Trophoblast cell (in vitro differentiated cells and primary cell): ENCODE results near the gene CFAP100.

Experiments used
- DNase-seq, 2 donors: peaks; one replicate each; pipeline ENCODE4 v3.0.0-alpha.2; 2016
- H2AFZ ChIP-seq: 2 replicates; pipeline ENCODE4 v1.6.1; 2013; ENCODE audit warnings: low read length, moderate library complexity, mild to moderate bottlenecking; ENCODE audit not compliant: insufficient read depth, poor library complexity
- H2AK5ac ChIP-seq: 2 replicates; pipeline ENCODE4 v1.6.1; 2013; ENCODE audit warnings: mild to moderate bottlenecking, low read length
- H2BK120ac ChIP-seq: 2 replicates; pipeline ENCODE4 v1.6.1; 2013; ENCODE audit warnings: low read length, mild to moderate bottlenecking, moderate library complexity; ENCODE audit not compliant: insufficient read depth, poor library complexity
- H2BK12ac ChIP-seq: 2 replicates; pipeline ENCODE4 v1.6.1; 2013; ENCODE audit warnings: mild to moderate bottlenecking, low read length, moderate library complexity
- H2BK5ac ChIP-seq: 2 replicates; pipeline ENCODE4 v1.6.1; 2013; ENCODE audit warnings: low read length, low read depth, moderate library complexity, mild to moderate bottlenecking; ENCODE audit not compliant: poor library complexity
- H3K14ac ChIP-seq: 2 replicates; pipeline ENCODE4 v1.6.1; 2013; ENCODE audit warnings: mild to moderate bottlenecking, low read length
- H3K18ac ChIP-seq: 2 replicates; pipeline ENCODE4 v1.6.1; 2013; ENCODE audit warnings: mild to moderate bottlenecking, low read length
- H3K23ac ChIP-seq: 2 replicates; pipeline ENCODE4 v1.6.1; 2013; ENCODE audit warnings: low read length
- H3K27ac ChIP-seq: 2 replicates; pipeline ENCODE4 v1.5.1; 2013; ENCODE audit warnings: low read depth, mild to moderate bottlenecking, inconsistent platforms, low read length, moderate library complexity
- H3K27me3 ChIP-seq: 2 replicates; pipeline ENCODE4 v1.6.1; 2013; ENCODE audit warnings: inconsistent platforms, mild to moderate bottlenecking, low read length, moderate library complexity; ENCODE audit not compliant: insufficient read depth
- H3K36me3 ChIP-seq, 2 experiments: 1 replicate in 1 of 2; 2 replicates in 1 of 2; pipeline ENCODE4 v1.6.1; 2013; ENCODE audit warnings: low read length in 2 of 2, mild to moderate bottlenecking in 2 of 2, moderate library complexity in 1 of 2; ENCODE audit not compliant: insufficient read depth in 2 of 2, control insufficient read depth in 1 of 2
- H3K4ac ChIP-seq: 2 replicates; pipeline ENCODE4 v1.6.1; 2013; ENCODE audit warnings: low read depth, mild to moderate bottlenecking, low read length, moderate library complexity
- H3K4me1 ChIP-seq, 2 experiments: 1 replicate in 1 of 2; 2 replicates in 1 of 2; pipeline ENCODE4 v1.6.1; 2013; ENCODE audit warnings: low read length in 2 of 2, mild to moderate bottlenecking in 2 of 2, moderate library complexity in 1 of 2; ENCODE audit not compliant: insufficient read depth in 2 of 2, control insufficient read depth in 1 of 2
- H3K4me2 ChIP-seq: 2 replicates; pipeline ENCODE4 v1.6.1; 2013; ENCODE audit warnings: inconsistent platforms, mild to moderate bottlenecking, low read length, moderate library complexity
- H3K4me3 ChIP-seq: 2 replicates; pipeline ENCODE4 v1.5.1; 2013; ENCODE audit warnings: mild to moderate bottlenecking, low read depth, low read length, inconsistent platforms
- H3K79me1 ChIP-seq: one replicate; pipeline ENCODE4 v1.6.1; 2013; ENCODE audit warnings: low read length
- H3K79me2 ChIP-seq: 2 replicates; pipeline ENCODE4 v1.6.1; 2013; ENCODE audit warnings: low read length, mild to moderate bottlenecking; ENCODE audit not compliant: control insufficient read depth, insufficient read depth, poor library complexity
- H3K9ac ChIP-seq: 2 replicates; pipeline ENCODE4 v1.6.1; 2013; ENCODE audit warnings: mild to moderate bottlenecking, low read length
- H3K9me3 ChIP-seq: 2 replicates; pipeline ENCODE4 v1.6.1; 2013; ENCODE audit warnings: low read depth, mild to moderate bottlenecking, control low read depth, inconsistent platforms, low read length; ENCODE audit not compliant: insufficient read depth
- H4K12ac ChIP-seq: 2 replicates; pipeline ENCODE4 v1.6.1; 2013; ENCODE audit warnings: low read depth, mild to moderate bottlenecking, low read length, moderate library complexity
- H4K8ac ChIP-seq: 2 replicates; pipeline ENCODE4 v1.6.1; 2013; ENCODE audit warnings: low read depth, mild to moderate bottlenecking, low read length, moderate library complexity
- H4K91ac ChIP-seq: one replicate; pipeline ENCODE4 v1.6.1; 2013; ENCODE audit warnings: low read depth, mild to moderate bottlenecking, low read length, moderate library complexity
- WGBS: extraction: QIAGEN DNeasy Blood & Tissue Kit; methylation state at CpG from one replicate; pipeline ENCODE4 v1.1.7; 2013; ENCODE audit warnings: missing lambda C conversion rate; ENCODE audit not compliant: insufficient read length, insufficient coverage; ENCODE audit errors: extremely low coverage; 5-methylcytosine and 5-hydroxymethylcytosine counted together

Gene CFAP100

DNA sequence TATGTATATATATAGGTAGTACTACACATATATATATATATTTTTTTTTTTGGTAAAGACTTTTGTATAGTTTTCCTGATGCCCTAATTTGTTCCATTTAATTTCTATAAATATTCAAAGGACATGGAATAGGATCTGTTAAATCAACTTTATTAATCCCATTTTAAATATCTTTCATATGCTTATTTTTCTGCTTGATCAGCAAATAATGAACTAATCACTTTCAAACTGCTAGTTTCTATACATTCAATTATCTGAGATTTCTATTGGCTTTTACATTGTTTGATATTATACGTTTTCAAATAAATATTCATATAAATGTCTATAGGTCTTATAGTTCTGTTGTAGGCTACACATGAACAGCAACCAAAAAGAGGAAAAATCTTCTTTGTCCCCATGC, 59.3 kb downstream of the CFAP100 start:
- no peaks in the 10 kb centered on the region for H3K79me2 ChIP-seq
- no peak overlapping the region for H2BK12ac ChIP-seq
- no peak overlapping the region for H4K12ac ChIP-seq
- no peak overlapping the region for H3K4me3 ChIP-seq
- no peak overlapping the region for H3K4me2 ChIP-seq
- no peak overlapping the region for H3K14ac ChIP-seq
- H4K8ac ChIP-seq: no peak overlapping the region
- H3K23ac ChIP-seq: no peak overlapping the region
- no peak overlapping the region for H3K9ac ChIP-seq
- H3K27me3 ChIP-seq: no peaks in the 10 kb centered on the region
- H3K9me3 ChIP-seq: no peaks in the 10 kb centered on the region
- no peak overlapping the region for H2AK5ac ChIP-seq
- H3K4me1 ChIP-seq: no peaks in the 10 kb centered on the region
- no peak overlapping the region for H2AFZ ChIP-seq
- H3K79me1 ChIP-seq: no peaks in the 10 kb centered on the region
- WGBS: no CpG with 5 or more reads among the region's 1 CpG
- H2BK5ac ChIP-seq: no peak overlapping the region
- no peak for DNase-seq
- peaks cover 31 to 50% of the 10 kb centered on the region in 2 experiments for H3K36me3 ChIP-seq
- no peak overlapping the region for H2BK120ac ChIP-seq
- H4K91ac ChIP-seq: no peak overlapping the region
- H3K4ac ChIP-seq: no peak overlapping the region
- H3K18ac ChIP-seq: no peak overlapping the region
- H3K27ac ChIP-seq: no peak overlapping the region

DNA sequence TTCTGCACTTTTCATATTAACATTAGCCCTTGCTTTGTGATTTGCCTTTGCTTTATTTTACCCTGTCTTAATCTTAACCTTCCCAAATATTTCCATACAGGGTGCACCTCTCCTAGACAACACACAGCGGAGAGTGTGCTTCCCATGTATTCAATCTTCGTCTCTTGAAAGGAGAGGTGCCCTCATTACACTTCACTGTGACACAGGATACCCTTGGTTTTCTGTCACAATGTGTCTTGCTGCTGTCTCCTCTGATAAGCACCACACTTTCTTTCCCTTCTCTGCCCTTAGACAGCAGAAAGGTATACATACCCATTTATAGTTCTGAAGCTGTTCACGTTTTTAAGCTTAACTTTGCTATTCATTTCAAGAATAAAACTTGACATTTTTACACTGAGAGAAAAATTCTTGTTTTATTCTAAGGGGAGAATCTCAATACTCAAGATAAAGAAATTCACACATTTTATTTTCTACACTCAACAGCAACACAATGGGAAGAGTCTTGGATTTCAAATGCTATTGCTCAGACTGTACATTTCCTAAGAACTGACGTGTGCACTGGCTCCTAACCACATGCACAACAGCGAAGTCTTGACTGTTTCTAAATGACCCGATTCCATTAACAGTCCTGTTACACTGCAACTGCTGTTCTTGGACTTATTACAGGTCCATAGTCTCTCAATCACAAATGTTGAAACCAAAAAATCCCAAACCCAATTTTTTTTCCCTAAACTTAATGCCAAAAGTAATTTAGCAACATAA, 59.9 kb downstream of the CFAP100 start:
- no CpG with 5 or more reads among the region's 6 CpGs for whole genome bisulfite sequencing

DNA sequence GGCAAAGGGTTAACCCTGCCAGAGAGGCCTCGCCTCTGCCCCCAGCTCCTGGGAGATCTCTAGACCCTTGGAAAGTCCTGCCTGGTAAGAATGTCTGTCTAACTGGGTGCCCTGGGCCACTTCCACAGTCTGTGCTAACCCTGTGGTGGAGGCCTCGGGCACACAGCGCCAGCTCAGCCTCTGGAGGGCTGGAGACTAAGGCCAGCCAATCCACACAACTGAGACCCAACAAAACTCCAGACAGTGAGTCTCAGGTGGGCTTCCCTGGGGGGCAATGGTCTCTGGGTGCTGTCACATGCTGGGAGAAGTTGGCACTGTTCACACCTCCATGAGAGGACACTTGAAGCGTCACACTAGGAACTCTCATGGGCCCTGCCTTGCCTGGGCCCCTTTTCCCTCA, 61.5 kb downstream of the CFAP100 start:
- no peak overlapping the region for H2AK5ac ChIP-seq
- no peak overlapping the region for H3K4me2 ChIP-seq
- no peaks in the 10 kb centered on the region for H3K27me3 ChIP-seq
- no peak overlapping the region for H2AFZ ChIP-seq
- no peak overlapping the region for H3K4me3 ChIP-seq
- no peak overlapping the region for H4K12ac ChIP-seq
- no peaks in the 10 kb centered on the region for H3K9me3 ChIP-seq
- H3K9ac ChIP-seq: no peak overlapping the region
- WGBS: no CpG with 5 or more reads among the region's 4 CpGs
- peaks cover 33 to 51% of the 10 kb centered on the region in 2 experiments for H3K36me3 ChIP-seq
- H3K18ac ChIP-seq: peak overlapping the region; percentile 57
- no peak overlapping the region for H3K27ac ChIP-seq
- H2BK5ac ChIP-seq: no peak overlapping the region
- no peak overlapping the region for H2BK12ac ChIP-seq
- H4K8ac ChIP-seq: no peak overlapping the region
- no peak overlapping the region for H4K91ac ChIP-seq
- H3K4ac ChIP-seq: no peak overlapping the region
- H3K79me2 ChIP-seq: no peaks in the 10 kb centered on the region
- H3K14ac ChIP-seq: no peak overlapping the region
- H3K4me1 ChIP-seq: no peaks in the 10 kb centered on the region
- no peaks in the 10 kb centered on the region for H3K79me1 ChIP-seq
- DNase-seq: no peak
- H3K23ac ChIP-seq: no peak overlapping the region
- H2BK120ac ChIP-seq: no peak overlapping the region

More for the DNA sequence above, 59.9 kb downstream of the CFAP100 start:
- Histone ChIP-seq H3K14ac (no peak overlapping the region), H3K4me2 (no peak overlapping the region), H3K27ac (no peak overlapping the region), H4K91ac (no peak overlapping the region), H3K79me1 (no peaks in the 10 kb centered on the region), H2BK12ac (no peak overlapping the region), H3K27me3 (no peaks in the 10 kb centered on the region), H4K12ac (no peak overlapping the region), H3K36me3 (peaks cover 32 to 51% of the 10 kb centered on the region in 2 experiments), H2BK5ac (no peak overlapping the region), H2BK120ac (no peak overlapping the region), H3K23ac (no peak overlapping the region), H3K9me3 (no peaks in the 10 kb centered on the region), H3K4me3 (no peak overlapping the region), H2AK5ac (no peak overlapping the region), H4K8ac (no peak overlapping the region), H2AFZ (no peak overlapping the region), H3K18ac (no peak overlapping the region), H3K4me1 (no peaks in the 10 kb centered on the region), H3K79me2 (no peaks in the 10 kb centered on the region), H3K9ac (no peak overlapping the region), H3K4ac (no peak overlapping the region)
- DNase-seq: no peak

DNA sequence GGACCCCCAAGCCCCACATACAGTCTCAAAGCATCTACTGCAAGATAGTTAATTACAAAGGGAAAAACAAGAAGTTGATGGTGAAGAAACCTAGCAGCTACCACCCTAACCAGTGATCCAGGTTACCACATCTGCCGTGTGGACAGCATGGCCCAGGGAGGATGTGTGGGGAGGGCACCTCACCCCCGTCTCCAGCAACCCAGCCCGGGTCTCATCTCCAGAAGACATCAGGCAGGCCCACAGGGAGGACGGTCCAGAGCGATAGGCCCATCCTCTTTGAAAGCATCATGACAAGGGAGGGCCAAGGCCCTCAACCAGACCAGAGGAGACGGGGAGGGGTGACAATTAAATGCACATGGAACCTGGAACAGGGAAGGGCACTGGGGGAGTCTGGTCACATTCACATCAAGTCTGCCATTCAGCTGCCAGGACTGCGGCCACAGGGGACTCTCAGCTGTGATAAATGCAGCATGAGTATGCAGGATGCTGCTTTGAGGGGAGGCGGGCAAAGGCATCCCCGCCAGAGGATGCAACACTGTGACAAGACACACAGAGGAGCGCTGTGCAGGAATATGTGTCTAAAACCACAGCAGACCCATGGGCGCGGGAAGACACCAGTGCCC, 62.2 kb downstream of the CFAP100 start:
- H3K4me2 ChIP-seq: no peak overlapping the region
- H2AFZ ChIP-seq: no peak overlapping the region
- no peak for DNase-seq
- no peaks in the 10 kb centered on the region for H3K79me1 ChIP-seq
- no peaks in the 10 kb centered on the region for H3K4me1 ChIP-seq
- H3K79me2 ChIP-seq: no peaks in the 10 kb centered on the region
- H3K18ac ChIP-seq: no peak overlapping the region
- H4K12ac ChIP-seq: no peak overlapping the region
- peaks cover 35 to 52% of the 10 kb centered on the region in 2 experiments for H3K36me3 ChIP-seq
- H2BK12ac ChIP-seq: no peak overlapping the region
- H3K23ac ChIP-seq: no peak overlapping the region
- peak overlapping the region; percentile 4 for H3K4me3 ChIP-seq
- H2BK5ac ChIP-seq: no peak overlapping the region
- H4K91ac ChIP-seq: no peak overlapping the region
- no peak overlapping the region for H3K4ac ChIP-seq
- H3K27ac ChIP-seq: no peak overlapping the region
- no peaks in the 10 kb centered on the region for H3K27me3 ChIP-seq
- no peak overlapping the region for H2AK5ac ChIP-seq
- no CpG with 5 or more reads among the region's 12 CpGs for WGBS
- H3K9ac ChIP-seq: no peak overlapping the region
- H4K8ac ChIP-seq: no peak overlapping the region
- no peak overlapping the region for H3K14ac ChIP-seq
- H3K9me3 ChIP-seq: no peaks in the 10 kb centered on the region
- no peak overlapping the region for H2BK120ac ChIP-seq
